Stomach (tissue), 9 donors: ENCODE measurements around the gene NDUFA8. TPM values are rescaled to one million over a fixed set of nuclear protein-coding genes. Genes with fewer than 3 reads are reported as not detected.

Experiments
- DNase-seq, 2 donors: peaks; one replicate each; pipeline versions ENCODE4 v3.0.0 to v3.0.0-alpha.2; 2013 to 2019
- H3K27ac ChIP-seq, 5 donors: fragments of 200-600 bp in 4 of 5; sonication (generic) in 4 of 5; one replicate each; pipeline ENCODE4 v1.5.1; 2013 to 2019; ENCODE audit warnings: mild to moderate bottlenecking in 1 of 5, moderate library complexity in 1 of 5
- H3K27me3 ChIP-seq, 3 donors: fragments of 200-600 bp; sonication (generic); one replicate each; pipeline ENCODE4 v1.5.1; 2017 to 2019; ENCODE audit warnings: mixed run types in 1 of 3
- H3K36me3 ChIP-seq, 4 donors: fragments of 200-600 bp; sonication (generic); 1 replicate in 3 of 4; 2 replicates in 1 of 4; pipeline ENCODE4 v1.5.1; 2016 to 2019
- H3K4me1 ChIP-seq, 4 donors: fragments of 200-600 bp; sonication (generic); one replicate each; pipeline ENCODE4 v1.5.1; 2016 to 2019
- H3K4me3 ChIP-seq, 4 donors: fragments of 200-600 bp; sonication (generic) in 3 of 4; one replicate each; pipeline ENCODE4 v1.5.1; 2016 to 2019; ENCODE audit warnings: mild to moderate bottlenecking in 1 of 4
- H3K9me3 ChIP-seq, 4 donors: fragments of 200-600 bp; sonication (generic); one replicate each; pipeline ENCODE4 v1.5.1; 2016 to 2019
- CTCF ChIP-seq, 7 experiments: fragments of 450-650 bp in 4 of 7; fragments of 200-600 bp in 3 of 7; sonication (generic) in 3 of 7; IDR thresholded peaks; one replicate each; pipeline ENCODE4 v1.5.1; 2016 to 2019; ENCODE audit warnings: antibody characterized with exemption in 7 of 7, control low read depth in 2 of 7, mild to moderate bottlenecking in 1 of 7
- EP300 ChIP-seq: sonication (generic); formaldehyde crosslinking; IDR thresholded peaks from one replicate; pipeline ENCODE4 v1.6.1; 2017; ENCODE audit warnings: antibody characterized with exemption
- POLR2A ChIP-seq, 4 donors: fragments of 450-650 bp; IDR thresholded peaks; one replicate each; pipeline ENCODE4 v1.6.1; 2016; ENCODE audit warnings: antibody characterized with exemption in 4 of 4, control low read depth in 2 of 4, mild to moderate bottlenecking in 1 of 4, moderate library complexity in 1 of 4
- POLR2AphosphoS5 ChIP-seq, 3 donors: sonication (generic); formaldehyde crosslinking; IDR thresholded peaks; one replicate each; pipeline ENCODE4 v1.6.1; 2016; ENCODE audit warnings: antibody characterized with exemption in 3 of 3
- WGBS, 5 donors: extraction: QIAGEN DNeasy Blood & Tissue Kit in 3 of 5; methylation state at CpG; one replicate each; pipeline versions ENCODE4 v1.1.5 to v1.1.7; 2013 to 2018; 5-methylcytosine and 5-hydroxymethylcytosine counted together
- intact Hi-C: fragments of 100-400 bp; cut with DNase I; formaldehyde crosslinking; loops from one replicate; pipeline ENCODE4 v1.15.1; 2023; ENCODE audit warnings: low total_unique reads
- polyA plus RNA-seq, 3 donors: library from polyadenylated mRNA; stranded (reverse); fragments of 200-250 nt; gene quantifications; one replicate each; pipeline ENCODE4 v1.2.3, GENCODE V29; 2013
- total RNA-seq, 5 donors: library from RNA; depleted of rRNA; stranded (reverse); fragments of >200 nt; gene quantifications; one replicate each; pipeline versions ENCODE4 v1.1.0 to v1.2.3, GENCODE V29; 2014 to 2016
- donor health status: healthy with polysubstance abuse.
- donor health status: Bipolar disorder and iron deficiency.
- donor health status: healthy.

NDUFA8 gene
- total and polyA plus RNA-seq, 8 donors: 10.5 to 130 (median 53.3) TPM

GRCh38 chr9:122129969-122130368, 29.6 kb downstream of the NDUFA8 start:
- intact Hi-C loops: loop anchor here (10.0 kb wide), 2 partner anchors 135 to 315 kb away; partner anchors contain the start of genes MRRF and RBM18
- peaks cover 15 to 39% (median 24%) of the 10 kb centered on the region in 4 donors for H3K4me1 ChIP-seq
- no peaks in the 10 kb centered on the region for H3K36me3 ChIP-seq
- TF ChIP-seq EP300: no peak
- TF ChIP-seq POLR2A (IDR thresholded peaks at IDR 0.05): no peak
- no peak for TF ChIP-seq POLR2AphosphoS5 (IDR thresholded peaks at IDR 0.05)
- no peak for TF ChIP-seq CTCF (IDR thresholded peaks at IDR 0.05)
- no peak for DNase-seq
- no peak overlapping the region for H3K27ac ChIP-seq
- no peaks in the 10 kb centered on the region for H3K9me3 ChIP-seq
- H3K4me3 ChIP-seq: no peak overlapping the region
- WGBS, 5 donors: 93 to 97% (median 94%) methylated on average over 2 of the region's 2 CpGs
- peaks cover 0 to 43% (median 20%) of the 10 kb centered on the region in 3 donors for H3K27me3 ChIP-seq

- H3K9me3 ChIP-seq: no peaks in the 10 kb centered on the region
- H3K27me3 ChIP-seq: peaks cover 0 to 43% (median 20%) of the 10 kb centered on the region in 3 donors
- intact Hi-C loops: loop anchor here (10.0 kb wide), 2 partner anchors 136 to 316 kb away; partner anchors contain the start of genes MRRF and RBM18
- H3K36me3 ChIP-seq: no peaks in the 10 kb centered on the region
- DNase-seq: no peak
- 82 to 89% (median 87%) methylated on average over 7 of the region's 7 CpGs for WGBS, 5 donors
- no peak overlapping the region for H3K4me3 ChIP-seq
- peaks cover 15 to 33% (median 23%) of the 10 kb centered on the region in 4 donors for H3K4me1 ChIP-seq
- TF ChIP-seq CTCF (IDR thresholded peaks at IDR 0.05): no peak
- no peak for TF ChIP-seq POLR2AphosphoS5 (IDR thresholded peaks at IDR 0.05)
- TF ChIP-seq EP300: no peak
- TF ChIP-seq POLR2A (IDR thresholded peaks at IDR 0.05): no peak
- H3K27ac ChIP-seq: no peak overlapping the region
These were observed 30.6 kb downstream of the NDUFA8 start for GRCh38 chr9:122128969-122129343.

- Histone ChIP-seq H3K4me1 (peaks cover 15 to 33% (median 23%) of the 10 kb centered on the region in 4 donors), H3K36me3 (no peaks in the 10 kb centered on the region), H3K4me3 (no peak overlapping the region), H3K27ac (peak overlapping the region in 1 of 5 donors; percentile 8), H3K27me3 (peaks cover 0 to 43% (median 20%) of the 10 kb centered on the region in 3 donors), H3K9me3 (no peaks in the 10 kb centered on the region)
- 74 to 88% (median 83%) methylated on average over 12 to 24 of the region's 24 CpGs for WGBS, 5 donors
- intact Hi-C loops: loop anchor here (10.0 kb wide), 2 partner anchors 137 to 317 kb away; partner anchors contain the start of genes MRRF and RBM18
- TF ChIP-seq POLR2A (IDR thresholded peaks at IDR 0.05) (no peak), CTCF (IDR thresholded peaks at IDR 0.05) (no peak), POLR2AphosphoS5 (IDR thresholded peaks at IDR 0.05) (no peak), EP300 (no peak)
- DNase-seq: peak in 1 of 2 donors; percentile 22
These were observed 31.3 kb downstream of the NDUFA8 start for GRCh38 chr9:122128007-122128968.

GRCh38 chr9:122127396-122127798, 32.2 kb downstream of the NDUFA8 start:
- intact Hi-C loops: loop anchor here (10.0 kb wide), 2 partner anchors 137 to 317 kb away; partner anchors contain the start of genes MRRF and RBM18
- 47 to 80% (median 71%) methylated on average over 2 to 10 of the region's 10 CpGs for WGBS, 5 donors

More at GRCh38 chr9:122127396-122127798, 32.2 kb downstream of the NDUFA8 start:
- DNase-seq: no peak
- Histone ChIP-seq H3K4me3 (no peak overlapping the region), H3K9me3 (no peaks in the 10 kb centered on the region), H3K4me1 (peaks cover 15 to 33% (median 23%) of the 10 kb centered on the region in 4 donors), H3K36me3 (no peaks in the 10 kb centered on the region), H3K27ac (no peak overlapping the region), H3K27me3 (peaks cover 0 to 43% (median 20%) of the 10 kb centered on the region in 3 donors)
- TF ChIP-seq CTCF (IDR thresholded peaks at IDR 0.05): no peak
- TF ChIP-seq EP300: no peak
- TF ChIP-seq POLR2AphosphoS5 (IDR thresholded peaks at IDR 0.05): no peak
- TF ChIP-seq POLR2A (IDR thresholded peaks at IDR 0.05): no peak
